NCI-H345 treated with DMSO at 0.1 percent for 48 hours (cell line): Measurements from ENCODE around the gene SHBG.
"Not testable (repeated sequence)": the region's sequence is repeated elsewhere in the genome, so short reads cannot be mapped to it uniquely, and the experiment has no call there.

Source experiments
- DNase-seq: peaks from one replicate; lab custom pipeline; 2025; ENCODE audit not compliant: unreplicated experiment; lab: John Stamatoyannopoulos, UW

Gene SHBG

GRCh38 chr17:7611635-7612293 lies 18.2 kb upstream of the SHBG start:
- DNase-seq, result no peak

GRCh38 chr17:7612294-7612640 lies 17.7 kb upstream of the SHBG start:
- DNase-seq, result no peak

GRCh38 chr17:7613769-7614424 lies 16.0 kb upstream of the SHBG start:
- DNase-seq, result no peak

GRCh38 chr17:7614425-7615264 lies 15.3 kb upstream of the SHBG start, which contains the start of gene FXR2:
Gene FXR2, minus strand, starts transcription at chr17:7614897. Its CDS starts 365 bp downstream, at chr17:7614532.
- peak; percentile 96 for DNase-seq

GRCh38 chr17:7615265-7615747 lies 14.6 kb upstream of the SHBG start:
- DNase-seq, result no peak

GRCh38 chr17:7618608-7619007 lies 11.3 kb upstream of the SHBG start:
- DNase-seq, result no peak

GRCh38 chr17:7620835-7621234 lies 9.1 kb upstream of the SHBG start:
- no peak for DNase-seq

- DNase-seq, result no peak
Observed at GRCh38 chr17:7623661-7624060, 6.3 kb upstream of the SHBG start.

GRCh38 chr17:7625749-7626148 lies 4.2 kb upstream of the SHBG start:
- DNase-seq, result not testable (repeated sequence)

- no peak for DNase-seq
Observed at GRCh38 chr17:7626307-7626706, 3.6 kb upstream of the SHBG start.

- no peak for DNase-seq
Observed at GRCh38 chr17:7626956-7627249, 3.0 kb upstream of the SHBG start.

- DNase-seq, result peak; percentile 24
Observed at GRCh38 chr17:7627250-7628121, 2.4 kb upstream of the SHBG start, which contains the start of gene SAT2. Gene SAT2, minus strand, starts transcription at chr17:7627821. Its CDS starts 186 bp downstream, at chr17:7627635.

- no peak for DNase-seq
Observed at GRCh38 chr17:7631398-7632380, 1.8 kb downstream of the SHBG start.

GRCh38 chr17:7632492-7632894 lies 2.6 kb downstream of the SHBG start:
- no peak for DNase-seq

GRCh38 chr17:7633093-7633492 lies 3.2 kb downstream of the SHBG start:
- DNase-seq, result no peak

- no peak for DNase-seq
Observed at GRCh38 chr17:7634384-7634783, 4.4 kb downstream of the SHBG start.

GRCh38 chr17:7636163-7636562 lies 6.2 kb downstream of the SHBG start:
- no peak for DNase-seq

GRCh38 chr17:7640783-7641182 lies 10.8 kb downstream of the SHBG start:
- DNase-seq, result no peak

- not testable (repeated sequence) for DNase-seq
Observed at GRCh38 chr17:7641635-7642034, 11.7 kb downstream of the SHBG start.

- no peak for DNase-seq
Observed at GRCh38 chr17:7644775-7645174, 14.8 kb downstream of the SHBG start.
